KOPT-K1 (cell line): ENCODE results near the gene LHPP.
"Not testable (repeated sequence)": the region's sequence is repeated elsewhere in the genome, so short reads cannot be mapped to it uniquely, and the experiment has no call there.

Experiments
- H3K27ac ChIP-seq: fragments of 200-600 bp; sonication (generic); 2 replicates; pipeline ENCODE4 v1.5.1; 2016; ENCODE audit warnings: antibody characterized with exemption, mild to moderate bottlenecking, low read depth, low read length; ENCODE audit not compliant: poor library complexity, severe bottlenecking
- H3K36me3 ChIP-seq: fragments of 200-600 bp; sonication (generic); 2 replicates; pipeline ENCODE4 v1.5.1; 2017; ENCODE audit warnings: antibody characterized with exemption, mild to moderate bottlenecking, low read length, moderate library complexity; ENCODE audit not compliant: insufficient read depth
- H3K9me3 ChIP-seq: fragments of 200-600 bp; sonication (generic); 2 replicates; pipeline ENCODE4 v1.5.1; 2017; ENCODE audit warnings: antibody characterized with exemption, low read length, mild to moderate bottlenecking; ENCODE audit not compliant: insufficient read depth, poor library complexity, severe bottlenecking

LHPP gene

DNA sequence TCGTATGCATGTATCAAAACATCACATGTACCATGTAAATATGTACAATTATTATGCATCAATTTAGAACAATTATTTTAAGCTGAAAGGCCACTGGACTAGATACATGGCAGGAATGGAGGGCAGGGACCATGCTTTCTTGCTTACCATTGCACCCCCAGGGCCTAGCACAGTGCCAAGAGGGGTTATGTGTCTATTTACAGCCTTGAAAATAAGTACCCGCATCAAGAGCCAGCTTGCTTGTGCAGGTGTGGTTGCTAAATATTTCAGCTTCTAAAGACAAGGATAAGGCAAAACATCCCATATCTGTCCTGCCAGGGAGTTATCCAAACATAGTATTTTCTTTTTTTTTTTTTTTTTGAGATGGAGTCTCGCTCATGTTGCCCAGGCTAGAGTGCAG lies 28.2 kb upstream of the LHPP start:
- Histone ChIP-seq H3K36me3 (no peaks in the 10 kb centered on the region), H3K9me3 (no peaks in the 10 kb centered on the region), H3K27ac (no peak overlapping the region)

- H3K36me3 ChIP-seq, H3K27ac ChIP-seq, H3K9me3 ChIP-seq: not testable (repeated sequence)
Measured at GRCh38 chr10:124435683-124436082, 25.9 kb upstream of the LHPP start.

DNA sequence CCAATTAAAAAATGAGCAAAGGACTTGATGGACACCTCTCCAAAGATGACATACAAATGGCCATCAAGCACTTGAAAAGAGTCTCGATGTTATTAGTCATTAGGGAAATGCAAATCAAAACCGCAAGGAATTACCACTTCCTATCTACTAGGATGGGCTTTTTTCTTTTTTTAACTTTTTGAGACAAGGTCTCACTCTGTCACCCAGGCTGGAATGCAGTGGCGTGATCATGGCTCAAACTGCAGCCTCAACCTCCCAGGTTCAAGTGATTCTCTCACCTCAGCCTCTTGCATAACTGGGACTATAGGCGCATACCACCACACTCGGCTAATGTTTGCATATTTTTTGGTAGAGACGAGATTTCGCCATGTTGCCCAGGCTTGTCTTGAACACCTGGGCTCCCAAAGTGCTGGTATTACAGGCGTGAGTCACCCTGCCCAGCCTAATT lies 25.4 kb upstream of the LHPP start:
- Histone ChIP-seq H3K36me3 (no peaks in the 10 kb centered on the region), H3K27ac (no peak overlapping the region)

GRCh38 chr10:124441694-124442093 lies 19.9 kb upstream of the LHPP start:
- H3K9me3 ChIP-seq, H3K27ac ChIP-seq, H3K36me3 ChIP-seq: not testable (repeated sequence)

More for the DNA sequence above, 25.4 kb upstream of the LHPP start:
- H3K9me3 ChIP-seq, result no peaks in the 10 kb centered on the region

DNA sequence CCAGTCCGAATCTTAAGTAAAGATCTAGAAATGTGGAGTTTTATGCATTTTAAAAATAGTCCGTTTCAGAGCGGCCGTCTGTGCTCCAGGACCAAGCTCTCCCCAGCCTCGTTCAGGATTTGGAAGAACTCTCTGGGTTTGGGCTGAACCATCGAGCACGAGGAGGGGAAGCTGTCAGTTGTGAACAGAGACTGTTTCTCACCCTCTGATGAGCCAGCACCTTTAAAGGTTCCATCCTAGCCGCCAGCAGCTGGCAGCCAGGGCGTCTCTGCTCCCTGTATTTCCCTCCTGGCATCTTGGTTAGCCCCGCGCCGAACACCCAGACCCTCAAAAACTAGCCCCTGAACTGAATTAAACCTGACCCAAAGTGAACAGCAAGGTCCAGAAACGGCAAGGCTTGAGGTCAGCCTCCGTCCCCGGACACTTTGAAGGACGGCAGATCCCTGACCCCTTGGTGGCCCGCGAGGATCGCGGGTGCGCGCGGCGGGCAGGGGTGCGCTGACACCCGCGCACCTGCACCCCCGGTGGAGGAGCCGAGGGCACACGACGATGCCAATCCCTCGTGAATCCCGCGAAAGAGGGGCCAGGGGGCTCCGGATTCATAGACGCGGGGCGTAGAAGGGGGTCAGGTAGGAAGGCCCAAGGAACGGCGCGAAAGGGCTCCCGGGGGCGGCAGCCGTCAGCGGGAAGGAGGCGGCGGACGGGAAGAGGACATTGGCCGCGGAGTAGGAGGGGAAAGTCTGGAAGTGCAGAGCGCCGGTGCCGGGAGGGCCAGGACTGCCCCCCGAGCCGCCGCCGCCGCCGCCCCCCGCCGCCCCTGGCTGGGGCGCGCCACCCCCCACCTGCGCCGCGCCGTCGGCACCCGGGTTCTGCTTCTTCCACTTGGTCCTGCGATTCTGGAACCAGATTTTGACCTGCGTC lies 14.5 kb upstream of the LHPP start:
- H3K27ac ChIP-seq, result no peak overlapping the region
- peaks cover 15% of the 10 kb centered on the region for H3K9me3 ChIP-seq
- no peaks in the 10 kb centered on the region for H3K36me3 ChIP-seq

- peaks cover 15% of the 10 kb centered on the region for H3K9me3 ChIP-seq
- no peaks in the 10 kb centered on the region for H3K36me3 ChIP-seq
- no peak overlapping the region for H3K27ac ChIP-seq
Measured at GRCh38 chr10:124447751-124448466, 13.7 kb upstream of the LHPP start.

DNA sequence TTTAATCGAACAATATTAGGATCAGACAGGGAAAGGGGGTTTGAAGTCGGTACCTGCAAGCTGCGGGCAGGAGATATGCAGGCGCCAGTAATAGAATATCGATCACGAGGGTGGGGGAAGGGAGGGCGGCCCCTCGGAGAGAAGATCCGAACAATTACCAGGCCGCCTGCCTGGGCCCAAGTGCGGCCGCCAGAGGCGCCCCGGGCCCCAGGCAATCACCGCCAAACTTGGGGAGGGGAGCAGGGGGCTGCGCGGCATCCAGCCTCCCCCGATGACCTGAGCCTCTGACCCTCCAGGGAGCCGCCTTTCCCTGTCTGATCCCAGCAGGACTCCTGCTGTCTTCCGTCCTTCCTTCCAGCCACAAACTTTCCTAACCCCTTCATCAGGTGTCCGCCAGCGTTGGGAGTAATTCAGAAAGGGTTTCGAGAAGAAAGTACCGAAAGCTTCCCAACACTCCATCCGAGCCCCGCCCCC lies 12.9 kb upstream of the LHPP start:
- Histone ChIP-seq H3K9me3 (peaks cover 15% of the 10 kb centered on the region), H3K27ac (no peak overlapping the region), H3K36me3 (no peaks in the 10 kb centered on the region)

GRCh38 chr10:124449170-124450011 lies 12.2 kb upstream of the LHPP start:
- peaks cover 15% of the 10 kb centered on the region for H3K9me3 ChIP-seq
- H3K27ac ChIP-seq, result no peak overlapping the region
- no peaks in the 10 kb centered on the region for H3K36me3 ChIP-seq

- no peak within 1 kb of the TSS for H3K27ac ChIP-seq
Measured at GRCh38 chr10:124450012-124450782, 11.4 kb upstream of the LHPP start, which contains the start of gene NKX1-2. TSS of gene NKX1-2 (minus strand) at chr10:124450035. CDS start at chr10:124449943, 92 bp downstream.

DNA sequence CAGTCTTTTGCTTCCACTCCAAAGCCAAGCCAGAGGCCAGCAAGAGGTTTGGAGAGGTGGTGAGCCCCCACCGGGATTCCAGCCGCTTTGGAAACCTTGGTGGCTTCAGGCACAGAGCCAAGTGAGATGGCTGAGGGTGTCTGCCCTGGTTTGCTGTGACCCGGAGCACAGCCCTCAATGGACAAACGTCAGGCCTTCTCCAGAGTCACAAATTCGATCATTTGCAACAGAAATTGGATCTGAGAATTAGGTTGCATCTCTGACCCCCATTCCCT lies 10.9 kb upstream of the LHPP start:
- Histone ChIP-seq H3K36me3 (no peaks in the 10 kb centered on the region), H3K27ac (no peak overlapping the region), H3K9me3 (peaks cover 15% of the 10 kb centered on the region)

More at GRCh38 chr10:124450012-124450782, 11.4 kb upstream of the LHPP start, which contains the start of gene NKX1-2:
- Histone ChIP-seq H3K36me3 (no peaks in the 10 kb centered on the region), H3K9me3 (peaks cover 15% of the 10 kb centered on the region)

- Histone ChIP-seq H3K36me3 (no peaks in the 10 kb centered on the region), H3K27ac (no peak overlapping the region), H3K9me3 (peaks cover 15% of the 10 kb centered on the region)
Measured at GRCh38 chr10:124451276-124451675, 10.3 kb upstream of the LHPP start.

DNA sequence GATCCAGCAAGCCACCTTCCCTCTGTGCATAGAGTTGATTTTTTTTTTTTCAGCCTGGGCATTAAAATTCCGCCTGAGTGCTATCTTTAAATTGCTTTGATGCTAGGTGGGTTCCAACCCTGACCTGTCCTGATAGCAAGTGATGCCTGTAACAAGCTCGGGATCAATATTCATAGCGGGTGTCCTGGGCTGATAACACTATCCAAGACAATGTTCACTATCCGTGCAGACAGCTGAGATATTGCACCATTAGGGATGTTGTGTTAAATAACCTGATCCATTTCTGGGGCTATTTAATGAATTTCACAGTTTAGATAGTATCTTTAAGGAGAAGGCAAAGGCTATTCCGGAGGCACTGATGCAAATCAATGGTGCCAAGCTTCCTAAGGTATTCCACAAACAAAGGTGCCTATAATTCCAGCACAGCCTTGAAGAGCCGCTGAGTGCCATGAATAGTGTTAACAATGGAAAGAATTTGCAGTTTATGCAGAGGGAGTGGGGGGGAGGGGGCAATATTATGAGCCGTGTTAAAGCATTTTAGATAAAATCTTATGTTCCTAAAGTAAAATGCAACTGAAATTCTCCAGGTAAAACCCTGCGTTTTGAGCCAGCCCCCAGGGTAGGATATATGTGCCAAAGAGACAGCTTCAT lies 7.5 kb upstream of the LHPP start:
- Histone ChIP-seq H3K27ac (no peak overlapping the region), H3K36me3 (no peaks in the 10 kb centered on the region), H3K9me3 (peaks cover 2% of the 10 kb centered on the region)

GRCh38 chr10:124455441-124455840 lies 6.2 kb upstream of the LHPP start:
- H3K36me3 ChIP-seq, result no peaks in the 10 kb centered on the region
- no peak overlapping the region for H3K27ac ChIP-seq
- no peaks in the 10 kb centered on the region for H3K9me3 ChIP-seq

DNA sequence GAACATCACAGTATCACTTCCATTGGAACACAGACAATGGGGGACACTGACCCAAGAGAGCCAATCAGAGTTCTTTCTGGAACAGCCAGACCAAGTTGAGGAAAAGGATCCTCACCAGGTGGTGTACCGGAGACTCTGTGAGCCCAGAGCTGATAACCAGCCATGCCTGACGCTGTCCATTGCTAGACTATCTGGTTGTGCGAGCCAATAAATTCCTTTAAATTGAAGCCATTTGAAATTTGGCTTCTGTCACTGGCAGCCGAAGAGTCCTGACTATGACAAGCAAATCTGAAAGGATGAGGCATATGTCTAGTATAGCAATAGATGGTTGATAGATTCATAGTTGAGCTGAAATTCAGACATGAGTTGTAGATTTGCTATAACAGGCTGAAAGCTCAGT lies 3.1 kb upstream of the LHPP start:
- Histone ChIP-seq H3K27ac (no peak overlapping the region), H3K36me3 (no peaks in the 10 kb centered on the region), H3K9me3 (no peaks in the 10 kb centered on the region)
